PC-9 (cell line): Measurements from ENCODE around the gene PRM3.

Source experiments
- CTCF ChIP-seq: fragments of 200-600 bp; sonication (generic); conservative IDR thresholded peaks from 2 replicates; pipeline ENCODE4 v1.6.1; 2017; ENCODE audit warnings: mixed run types, antibody characterized with exemption, mild to moderate bottlenecking, moderate library complexity
- EZH2 ChIP-seq: fragments of 200-600 bp; sonication (generic); IDR thresholded peaks from 2 replicates; pipeline ENCODE4 v1.8.0; 2017; ENCODE audit warnings: antibody characterized with exemption, low read depth

- TF ChIP-seq CTCF (no peak), EZH2 (no peak)
Observed at GRCh38 chr16:11320170-11320569, 46.7 kb upstream of the PRM3 start.
